ENCODE data around the gene GPAT3. TPM values are rescaled to one million over a fixed set of nuclear protein-coding genes. Genes with fewer than 3 reads are reported as not detected.
"Not testable (repeated sequence)": the region's sequence is repeated elsewhere in the genome, so short reads cannot be mapped to it uniquely, and the experiment has no call there.

GPAT3 gene
- total RNA-seq, 1 donor from 2014 or later: 14.5 TPM

DNA sequence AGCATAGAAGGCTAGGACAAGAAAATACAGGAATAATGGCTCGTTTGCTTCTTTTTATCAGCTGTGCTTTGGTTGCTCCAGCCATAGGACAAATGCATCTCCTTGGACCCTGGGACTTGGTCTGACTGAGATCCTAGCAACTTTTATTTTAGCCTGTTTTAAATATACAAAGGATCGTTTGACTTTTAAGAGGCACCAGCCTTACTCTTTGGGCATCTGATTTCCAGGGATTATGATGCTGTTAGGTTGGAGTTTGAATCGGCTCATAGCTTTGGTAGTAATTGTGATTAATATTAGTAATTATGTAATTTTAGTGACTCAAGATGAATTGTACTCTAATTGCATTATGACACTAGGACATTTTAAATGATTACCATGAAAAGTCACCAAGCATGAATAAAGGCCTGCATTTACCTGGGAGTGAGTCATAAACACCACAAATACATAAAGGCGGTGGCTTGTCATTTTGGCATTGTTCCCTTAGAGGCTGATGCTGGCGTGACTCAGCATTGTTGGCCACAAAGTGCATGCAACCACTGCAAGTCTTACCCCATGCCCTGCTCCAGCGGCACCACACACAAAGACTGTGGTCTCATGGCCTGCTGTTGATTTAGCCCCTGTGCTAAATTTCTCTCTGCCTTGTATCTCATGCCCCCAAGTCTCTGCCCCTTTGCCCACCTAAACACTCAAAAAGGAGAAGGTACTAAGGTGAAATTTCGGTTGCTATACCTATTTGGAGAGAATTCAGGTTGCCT is 12.4 kb downstream of the GPAT3 start:
- peak; percentile 90 to 91 for DNase-seq (ENCODE audit: low read depth in 2 of 2)

DNA sequence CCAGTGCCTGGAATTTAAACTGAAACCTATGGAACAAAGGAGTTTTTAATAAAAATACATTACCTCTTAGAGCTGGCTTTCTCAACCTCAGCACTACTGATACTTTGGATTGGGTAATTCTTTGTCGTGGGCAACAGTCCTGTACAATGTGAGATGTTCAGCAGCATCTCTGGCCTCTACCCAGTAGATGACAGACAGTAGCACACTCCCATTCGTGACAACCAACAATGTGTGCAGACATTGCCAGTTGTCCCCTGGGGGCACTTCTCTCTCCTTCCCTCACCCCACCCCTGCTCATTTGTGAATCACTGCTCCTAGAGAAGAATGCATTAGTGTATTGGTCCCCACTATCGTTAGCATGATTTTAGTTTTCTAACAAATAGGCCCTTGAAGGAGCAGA is 16.2 kb downstream of the GPAT3 start:
- DNase-seq (ENCODE audit: low read depth in 2 of 2): no peak

DNA sequence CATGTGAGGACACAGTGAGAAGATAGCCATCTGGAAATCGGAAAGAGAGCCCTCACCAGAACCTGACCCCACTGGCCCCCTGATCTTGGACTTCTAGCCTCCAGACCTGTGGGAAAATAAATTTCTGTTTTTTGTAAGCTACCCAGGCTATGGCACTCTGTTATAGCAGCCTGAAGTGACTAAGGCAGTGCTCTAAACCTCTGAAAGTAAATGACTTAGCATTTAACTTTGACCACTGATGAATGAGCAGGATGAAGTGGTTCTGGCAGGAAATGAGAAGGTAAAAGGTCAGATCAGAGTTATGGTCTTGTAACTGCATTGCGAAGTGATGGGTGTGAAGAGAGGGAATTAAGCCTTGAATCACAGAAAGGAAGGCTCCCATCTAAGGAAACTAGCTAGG is 17.0 kb downstream of the GPAT3 start:
- DNase-seq (ENCODE audit: low read depth in 2 of 2): peak in 1 of 2 donors; percentile 47

DNA sequence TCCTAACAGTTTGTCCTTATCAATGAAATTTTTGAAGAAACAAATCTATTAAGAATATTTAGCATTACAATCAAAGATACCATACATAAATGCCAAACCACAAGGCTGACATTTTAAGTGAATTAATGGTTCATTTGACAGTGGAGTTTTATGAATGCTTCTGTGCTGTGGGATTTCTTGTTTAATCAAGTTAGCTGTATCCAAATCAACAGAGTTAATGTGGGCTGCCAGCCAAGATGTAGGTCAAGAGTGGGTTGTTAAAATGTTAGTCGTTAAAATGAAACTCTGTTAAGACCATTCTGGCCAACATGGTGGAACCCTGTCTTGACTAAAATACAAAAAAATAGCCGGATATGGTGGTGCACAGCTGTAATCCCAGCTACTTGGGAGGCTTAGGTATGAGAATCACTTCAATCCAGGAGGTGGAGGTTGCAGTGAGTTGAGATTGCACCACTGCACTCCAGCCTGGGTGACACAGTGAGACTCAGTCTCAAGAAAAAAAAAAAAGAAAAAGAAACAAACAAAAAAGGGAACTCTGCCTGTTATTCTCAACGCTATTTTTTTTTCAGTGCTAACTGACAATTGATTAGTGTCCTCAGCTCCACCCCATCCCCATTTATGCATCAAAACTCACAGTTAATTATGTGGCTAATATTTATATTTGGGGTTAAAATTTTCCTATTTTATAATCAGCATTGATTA is 20.2 kb downstream of the GPAT3 start:
- no peak for DNase-seq (ENCODE audit: low read depth in 2 of 2)

DNA sequence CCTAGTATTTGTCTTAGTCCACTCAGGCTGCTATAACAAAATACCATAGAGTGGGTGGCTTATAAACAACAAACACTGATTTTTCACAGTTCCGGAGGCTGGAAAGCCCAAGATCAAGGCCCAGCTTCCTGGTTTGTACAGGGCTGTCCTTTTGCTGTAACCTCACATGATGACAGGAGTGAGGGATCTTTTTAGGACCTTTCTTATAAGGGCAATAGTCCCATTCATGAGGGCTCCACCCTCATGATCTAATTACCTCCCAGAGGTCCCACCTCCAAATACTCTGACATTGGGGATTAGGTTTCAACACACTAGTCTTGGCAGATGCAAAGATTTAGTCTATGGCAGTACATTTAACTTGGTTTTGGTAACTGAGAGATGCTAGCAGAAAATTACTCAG is 20.9 kb downstream of the GPAT3 start:
- DNase-seq (ENCODE audit: low read depth in 2 of 2): no peak

DNA sequence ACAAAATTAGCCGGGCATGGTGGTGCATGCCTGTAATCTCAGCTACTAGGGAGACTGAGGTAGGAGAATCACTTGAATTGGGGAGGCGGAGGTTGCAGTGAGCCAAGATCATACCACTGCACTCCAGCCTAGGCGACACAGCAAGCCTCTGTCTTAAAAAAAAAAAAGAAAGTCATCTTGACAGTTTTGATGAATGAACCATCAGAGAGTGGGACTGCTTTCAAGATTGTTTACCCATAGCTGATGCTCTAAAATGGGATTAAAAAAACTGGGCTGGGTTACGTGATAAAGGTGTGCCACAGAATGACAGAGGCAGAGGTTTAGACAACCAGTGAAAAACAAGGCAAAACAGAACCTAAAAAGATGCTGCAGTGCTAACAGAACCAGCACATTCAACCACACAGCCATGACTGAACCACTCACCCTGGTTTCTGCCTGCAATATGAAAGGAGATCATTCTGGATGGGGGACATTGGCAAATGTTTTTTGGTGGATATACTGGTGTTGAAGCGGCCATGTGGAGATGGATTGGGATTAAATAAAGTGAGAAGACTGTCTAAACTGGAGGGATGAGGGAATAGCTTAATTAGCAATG is 22.2 kb downstream of the GPAT3 start:
- DNase-seq (ENCODE audit: low read depth in 2 of 2): no peak

DNA sequence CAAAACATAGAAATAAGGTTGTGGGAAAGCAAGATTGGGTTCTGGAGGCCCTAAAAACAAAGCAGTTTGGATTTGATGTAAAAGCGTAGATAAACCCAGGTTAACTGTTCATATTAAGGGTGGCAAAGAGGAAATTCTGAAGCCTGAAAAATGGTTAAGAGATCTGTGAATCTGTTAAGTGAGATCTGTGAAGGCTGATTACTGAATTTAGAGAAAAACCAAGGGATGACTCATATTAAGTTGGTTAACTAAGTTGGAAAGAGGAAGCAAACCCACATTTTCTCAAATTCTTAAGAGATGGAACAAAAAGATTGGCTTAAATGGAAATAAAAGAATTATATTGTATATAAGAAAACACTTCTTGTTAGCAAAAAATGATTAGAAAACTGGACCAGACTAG is 22.8 kb downstream of the GPAT3 start:
- DNase-seq (ENCODE audit: low read depth in 2 of 2): no peak

DNA sequence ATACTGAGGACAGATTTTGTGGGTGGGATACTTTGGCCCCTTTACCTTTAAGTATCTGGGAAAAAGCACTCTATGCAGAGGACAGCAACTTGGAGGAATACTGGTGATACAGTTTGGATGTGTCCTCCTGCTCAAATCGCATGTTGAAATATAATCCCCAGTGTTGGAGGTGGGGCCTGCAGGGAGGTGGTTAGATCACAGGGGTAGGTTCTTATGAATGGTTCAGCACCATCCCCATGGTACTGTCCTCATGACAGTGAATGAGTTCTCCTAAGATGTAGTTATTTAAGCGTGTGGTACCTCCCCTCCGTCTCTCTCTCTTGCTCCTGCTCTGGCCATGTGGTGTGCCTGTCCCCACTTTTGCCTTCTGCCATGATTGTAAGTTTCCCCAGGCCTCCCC is 24.6 kb downstream of the GPAT3 start:
- no peak for DNase-seq (ENCODE audit: low read depth in 2 of 2)

DNA sequence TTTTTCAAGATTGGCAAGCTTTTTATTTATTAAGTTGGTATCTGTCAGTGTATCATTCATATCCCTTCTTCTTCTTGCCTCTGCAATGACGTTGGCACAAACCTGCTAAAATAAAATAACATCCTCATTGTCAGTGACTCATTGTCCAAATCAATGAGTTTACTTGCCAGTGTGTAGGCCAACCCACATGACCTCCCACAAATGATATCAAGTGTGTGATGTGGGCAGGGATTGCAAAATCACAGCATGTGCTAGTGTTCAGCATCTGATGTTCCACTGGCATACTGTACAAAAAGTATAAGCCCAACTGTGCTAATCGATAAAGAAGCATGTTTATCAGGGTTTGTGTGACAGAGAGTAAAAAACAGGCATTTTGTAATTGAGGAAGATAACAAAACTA is 25.5 kb downstream of the GPAT3 start:
- DNase-seq (ENCODE audit: low read depth in 2 of 2): peak; percentile 56 to 73

DNA sequence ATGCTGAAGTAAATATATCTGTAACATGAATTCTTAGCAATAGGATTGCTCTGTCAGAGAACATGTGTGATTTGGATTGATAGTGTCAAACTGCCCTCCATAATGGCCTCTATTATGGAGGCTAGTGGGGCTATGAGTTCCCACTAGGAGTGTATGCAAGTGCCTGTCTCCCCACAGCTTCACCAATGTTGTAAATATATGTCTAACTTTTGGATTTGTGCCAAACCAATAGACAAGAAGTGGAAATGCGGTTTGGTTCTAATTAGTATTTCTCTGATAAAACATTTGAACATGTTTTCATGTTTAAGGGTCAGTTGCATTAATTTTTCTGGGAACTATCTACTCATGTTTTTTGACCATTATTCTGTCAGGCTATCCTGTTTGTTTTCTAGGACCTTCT is 28.1 kb downstream of the GPAT3 start:
- DNase-seq (ENCODE audit: low read depth in 2 of 2): no peak

DNA sequence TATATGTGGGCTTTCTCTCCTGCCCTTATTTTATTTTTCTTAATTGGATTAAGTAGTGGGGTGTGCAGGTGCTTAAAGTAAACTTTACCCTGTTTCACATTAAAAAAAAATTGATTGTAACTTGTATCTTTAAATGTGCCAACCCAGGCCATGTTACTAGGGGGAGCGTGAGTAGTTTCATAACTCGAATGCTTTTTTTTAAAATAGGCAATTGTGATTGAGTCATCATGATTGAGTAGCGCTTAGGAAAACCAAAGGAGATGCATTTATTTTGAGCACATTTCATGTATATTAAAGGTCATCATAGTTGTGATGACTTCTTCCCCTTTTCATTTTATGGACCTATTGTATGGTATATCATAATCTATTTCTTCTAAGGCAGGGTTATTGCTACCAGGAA is 32.2 kb downstream of the GPAT3 start:
- no peak for DNase-seq (ENCODE audit: low read depth in 2 of 2)

DNA sequence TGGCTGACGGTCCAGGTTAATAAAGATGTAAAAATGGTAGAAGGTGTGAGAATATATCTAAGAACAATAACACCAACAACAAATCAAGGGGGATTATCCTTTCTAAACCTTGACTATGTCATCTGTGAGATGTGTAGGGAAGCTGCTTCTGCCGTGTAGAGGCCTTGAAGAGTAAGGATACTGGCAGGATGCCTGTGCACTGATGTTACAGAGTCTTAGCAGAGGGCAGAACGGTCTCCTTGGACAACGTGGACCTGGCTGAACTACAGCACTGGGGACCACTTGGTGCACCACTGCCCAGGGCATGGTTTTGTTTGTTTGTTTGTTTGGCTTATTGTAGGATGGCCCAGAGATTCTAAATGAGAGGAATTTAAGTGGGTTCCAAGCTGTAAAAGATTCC is 33.5 kb downstream of the GPAT3 start:
- no peak for DNase-seq (ENCODE audit: low read depth in 2 of 2)

DNA sequence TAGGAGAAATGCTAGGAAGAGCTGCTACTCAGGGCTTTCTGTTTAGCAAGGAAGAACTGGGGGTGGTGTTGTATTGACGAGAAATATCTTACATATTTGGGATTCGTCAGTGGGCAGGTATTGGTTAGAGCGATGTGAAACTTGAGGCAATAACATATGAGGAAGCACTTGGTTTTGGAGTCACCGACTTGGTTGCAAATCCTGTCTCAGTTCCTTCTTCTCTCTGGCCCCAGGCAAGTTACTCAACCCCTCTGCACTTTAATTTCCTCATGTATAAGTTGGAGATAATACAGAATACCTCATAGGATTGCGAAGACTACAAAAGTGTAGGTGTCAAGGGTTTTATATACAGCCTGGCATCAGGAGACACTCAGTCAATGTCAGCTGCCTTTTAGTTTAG is 34.1 kb downstream of the GPAT3 start:
- no peak for DNase-seq (ENCODE audit: low read depth in 2 of 2)

DNA sequence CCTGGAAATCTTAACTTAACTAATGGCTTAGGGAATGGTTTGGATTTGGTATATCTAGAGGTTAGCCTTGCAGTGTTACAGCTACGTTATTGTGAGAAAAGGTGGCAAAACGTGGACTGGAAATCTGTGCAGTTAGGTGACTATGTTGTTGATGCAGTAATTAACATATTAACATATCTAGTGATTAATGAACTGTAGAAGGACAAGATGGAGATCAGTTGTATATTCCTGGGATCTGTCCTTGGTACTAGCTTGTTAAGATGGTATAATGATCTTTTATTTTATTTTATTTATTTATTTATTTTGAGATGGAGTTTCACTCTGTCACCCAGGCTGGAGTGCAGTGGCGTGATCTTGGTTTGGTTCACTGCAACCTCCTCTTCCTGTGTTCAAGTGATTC is 36.9 kb downstream of the GPAT3 start:
- no peak for DNase-seq (ENCODE audit: low read depth in 2 of 2)

DNA sequence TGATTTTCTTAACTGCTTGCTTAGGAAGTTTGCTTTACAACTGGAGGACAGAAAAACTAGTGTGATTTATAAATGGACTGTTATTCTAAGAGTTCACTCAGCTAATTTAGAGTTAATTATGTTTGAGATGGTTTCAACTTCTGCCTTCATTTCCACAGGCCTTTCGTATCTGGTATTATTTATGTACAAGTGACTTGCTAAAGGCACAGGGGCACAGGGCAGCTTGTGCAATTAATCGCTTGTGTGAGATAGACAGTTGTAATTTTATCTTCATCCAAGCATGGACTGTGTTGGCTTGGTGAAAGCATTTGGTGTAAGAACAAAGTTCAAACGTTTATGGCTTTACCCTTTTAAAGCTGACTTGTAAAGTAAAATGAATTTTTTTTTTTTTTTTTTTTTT is 38.3 kb downstream of the GPAT3 start:
- DNase-seq (ENCODE audit: low read depth in 2 of 2): no peak

DNA sequence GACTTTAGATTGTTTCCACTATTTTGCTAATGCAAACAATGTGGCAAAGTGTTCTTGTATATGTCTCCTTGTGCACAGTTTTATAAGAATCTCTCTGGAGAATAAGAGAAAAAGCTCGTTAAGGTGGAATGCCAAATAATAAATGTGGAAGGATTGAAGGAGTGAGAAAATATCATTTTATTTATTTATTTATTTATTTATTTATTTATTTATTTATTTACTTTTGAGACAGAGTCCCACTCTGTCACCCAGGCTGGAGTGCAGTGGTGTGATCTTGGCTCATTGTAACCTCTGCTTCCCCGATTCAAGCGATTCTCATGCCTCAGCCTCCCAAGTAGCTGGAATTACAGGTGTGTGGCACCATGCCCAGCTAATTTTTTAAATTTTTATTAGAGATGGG is 40.3 kb downstream of the GPAT3 start:
- DNase-seq (ENCODE audit: low read depth in 2 of 2): not testable (repeated sequence)

DNA sequence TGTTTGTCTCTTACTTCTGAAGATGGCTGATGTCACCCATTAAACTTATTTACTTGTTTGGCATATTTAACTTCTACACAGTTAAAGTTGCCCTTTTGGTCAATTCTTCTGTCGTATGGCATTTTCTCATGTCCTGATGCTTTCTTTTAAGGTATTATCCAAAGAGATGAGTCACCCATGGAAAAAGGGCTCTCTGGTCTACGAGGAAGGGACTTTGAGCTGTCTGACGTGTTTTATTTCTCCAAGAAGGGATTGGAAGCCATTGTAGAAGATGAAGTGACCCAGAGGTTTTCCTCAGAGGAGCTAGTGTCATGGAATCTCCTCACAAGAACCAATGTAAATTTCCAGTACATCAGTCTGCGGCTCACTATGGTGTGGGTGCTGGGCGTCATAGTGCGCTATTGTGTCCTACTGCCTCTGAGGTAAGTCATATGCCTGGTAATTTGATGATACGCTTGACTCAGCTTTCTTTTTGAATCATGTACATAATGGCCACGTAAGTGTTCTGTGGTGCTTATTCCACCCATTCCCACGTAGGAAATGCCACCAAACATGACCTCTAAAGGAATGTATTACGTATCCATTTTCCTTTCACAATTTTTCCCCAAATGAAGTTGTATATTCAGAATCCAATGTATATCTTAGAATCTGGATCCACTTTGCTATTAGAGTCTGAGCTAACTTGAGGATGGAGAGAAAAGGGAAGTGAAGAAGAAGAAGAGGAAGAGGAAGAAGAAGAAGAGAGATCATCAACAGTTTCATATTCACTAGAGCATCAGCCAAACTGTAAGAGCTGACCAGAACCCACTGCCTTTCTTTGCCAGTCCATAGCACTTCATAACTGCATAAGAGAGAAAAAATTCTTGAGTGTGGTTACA is 45.7 kb downstream of the GPAT3 start:
- DNase-seq (ENCODE audit: low read depth in 2 of 2): no peak

DNA sequence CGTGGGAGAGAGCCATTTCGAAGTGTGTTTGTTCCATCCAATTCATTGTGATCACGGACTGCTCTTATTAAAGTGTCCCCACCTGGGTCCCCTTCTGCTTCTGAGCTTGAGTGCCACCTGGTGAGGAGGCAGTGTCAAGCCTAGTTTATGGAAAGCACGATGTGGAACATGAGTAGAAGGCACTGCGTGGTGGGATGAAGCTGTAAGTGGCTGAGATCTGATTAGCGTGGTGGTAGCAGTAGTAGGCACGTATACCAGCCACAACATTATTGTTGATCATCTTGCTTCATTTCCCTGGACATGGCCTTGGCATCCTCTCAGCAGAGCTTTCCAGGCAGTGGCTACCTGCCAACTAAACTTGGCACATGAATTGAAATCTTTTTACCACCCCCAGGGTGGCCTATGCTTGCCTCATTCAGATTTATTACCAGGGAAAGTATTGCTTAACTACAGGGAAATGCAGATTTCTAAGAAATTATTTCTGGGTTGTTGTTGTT is 46.4 kb downstream of the GPAT3 start:
- peak; percentile 23 to 57 for DNase-seq (ENCODE audit: low read depth in 2 of 2)

DNA sequence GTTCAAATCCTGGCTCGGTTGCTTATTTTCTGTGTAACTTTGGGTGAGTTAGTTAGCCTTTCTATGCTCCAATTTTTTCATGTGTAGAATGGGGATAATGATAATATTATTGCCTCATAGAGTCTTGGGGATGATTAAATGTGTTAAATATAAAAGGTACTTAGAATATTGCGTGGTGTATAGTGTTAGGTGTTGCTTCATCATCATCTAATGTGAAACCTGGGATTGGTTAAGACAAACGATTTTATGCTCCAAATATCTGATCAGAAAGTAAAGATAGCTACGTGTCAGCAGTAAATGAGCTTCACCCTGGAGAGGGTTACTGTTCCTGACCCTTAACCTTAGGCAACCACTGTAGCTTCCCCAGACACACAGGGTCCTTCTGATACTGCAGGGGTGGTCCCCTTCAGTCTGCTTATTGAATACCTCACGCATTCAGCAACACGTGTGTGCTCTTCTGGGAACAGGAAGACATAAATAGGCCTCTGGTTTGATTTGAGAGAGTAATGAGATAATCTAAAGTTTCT is 50.1 kb downstream of the GPAT3 start:
- no peak for DNase-seq (ENCODE audit: low read depth in 2 of 2)

DNA sequence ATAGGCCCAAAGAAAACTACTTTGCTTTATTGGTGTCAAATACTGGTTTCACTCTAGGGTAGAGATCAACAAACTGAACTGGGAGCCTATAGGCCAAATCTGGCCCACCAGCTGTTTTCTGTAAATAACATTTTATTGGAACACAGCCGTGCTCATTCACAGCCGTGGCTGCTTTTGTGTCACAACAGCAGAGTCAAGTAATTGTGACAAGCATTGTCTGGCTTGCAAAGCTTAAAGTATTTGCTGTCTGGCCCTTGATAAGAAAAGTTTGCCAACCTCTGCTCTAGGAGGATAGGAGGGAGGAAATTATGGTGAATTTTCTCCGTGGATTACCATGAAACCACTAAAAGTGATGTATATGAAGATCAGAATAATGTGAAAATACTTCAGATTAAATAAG is 53.4 kb downstream of the GPAT3 start:
- DNase-seq (ENCODE audit: low read depth in 2 of 2): no peak

DNA sequence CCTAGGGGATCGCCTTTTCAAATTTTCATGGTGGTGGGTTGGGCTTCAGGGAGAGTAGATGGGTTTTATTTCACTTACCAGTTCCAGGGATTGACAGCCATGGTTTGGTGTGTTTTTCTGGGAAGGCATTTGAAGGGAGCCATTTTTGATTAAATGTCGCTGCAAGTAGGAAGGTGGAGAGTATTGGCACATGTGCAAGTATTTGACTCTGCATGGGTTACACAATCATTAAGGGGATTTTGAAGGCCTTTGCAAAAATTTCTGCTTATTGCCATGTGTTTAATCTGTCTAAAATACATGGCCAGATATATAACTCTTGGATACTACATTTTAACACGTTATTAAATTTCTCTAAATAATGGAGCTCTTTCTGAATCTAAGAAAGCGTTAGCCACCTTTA is 55.1 kb downstream of the GPAT3 start:
- DNase-seq (ENCODE audit: low read depth in 2 of 2): no peak

DNA sequence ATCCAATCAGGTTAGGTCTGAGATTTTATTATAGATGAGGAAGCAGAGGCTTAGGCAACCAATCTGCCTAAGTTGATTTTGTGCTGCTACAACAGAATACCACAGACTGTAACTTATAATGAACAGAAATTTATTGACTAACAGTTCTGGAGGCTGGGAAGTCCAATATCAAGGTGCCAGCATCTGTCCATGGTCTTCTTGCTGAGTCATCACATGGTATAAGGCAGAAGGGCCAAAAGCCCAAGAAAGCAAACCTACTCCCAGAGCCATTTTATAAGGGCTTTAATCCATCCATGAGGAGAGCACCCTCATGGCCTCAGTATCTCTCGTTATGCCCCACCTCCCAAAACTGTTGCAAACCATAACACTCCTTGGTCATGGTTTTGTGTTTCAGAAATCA is 55.8 kb downstream of the GPAT3 start:
- DNase-seq (ENCODE audit: low read depth in 2 of 2): no peak
